Hair follicle dermal papilla cell (primary cell): Measurements from ENCODE around the gene HOXA13. TPM values are rescaled to one million over a fixed set of nuclear protein-coding genes. Genes with fewer than 3 reads are reported as not detected.

Experiments used
- small RNA-seq: library from RNA; depleted of rRNA; stranded (forward); fragments of <200 nt; gene quantifications from one replicate; pipeline ENCODE3, GENCODE V24; 2012
- total RNA-seq: library from RNA; depleted of rRNA; stranded (reverse); fragments of >200 nt; gene quantifications from 2 replicates; pipeline ENCODE4 v1.2.3, GENCODE V29; 2012

The HOXA13 gene
- total RNA-seq, result not detected in 2 replicates

GRCh38 chr7:27199849-27200760 lies at the start of gene HOXA13:
TSS of gene HOXA13 (minus strand) at chr7:27200091. CDS start at chr7:27200077, 14 bp downstream.

GRCh38 chr7:27242555-27243339 lies 42.9 kb upstream of the HOXA13 start, which contains the start of gene EVX1:
TSS of gene EVX1 (plus strand) at chr7:27242802. CDS start at chr7:27243031, 229 bp downstream.

GRCh38 chr7:27185013-27185853 lies 14.7 kb downstream of the HOXA13 start, which contains the start of gene HOXA11:
TSS of gene HOXA11 (minus strand) at chr7:27185232. CDS start at chr7:27185144, 88 bp downstream.

GRCh38 chr7:27173956-27174873 lies 25.7 kb downstream of the HOXA13 start, which contains the start of gene HOXA10:
TSS of gene HOXA10 (minus strand) at chr7:27174320. CDS start at chr7:27174306, 14 bp downstream.

GRCh38 chr7:27165089-27165995 lies 34.5 kb downstream of the HOXA13 start, which contains the start of gene HOXA9:
TSS of gene HOXA9 (minus strand) at chr7:27165537. CDS start at chr7:27165457, 80 bp downstream.

GRCh38 chr7:27156508-27156898 lies 43.4 kb downstream of the HOXA13 start, which contains the start of gene HOXA7:
TSS of gene HOXA7 (minus strand) at chr7:27156675. CDS start at chr7:27156545, 130 bp downstream.

GRCh38 chr7:27151931-27152815 lies 47.7 kb downstream of the HOXA13 start, which contains the start of gene HOXA3:
TSS of gene HOXA3 (minus strand) at chr7:27152583. CDS start at chr7:27110640, 41,943 bp downstream.

GRCh38 chr7:27147199-27148030 lies 52.5 kb downstream of the HOXA13 start, which contains the start of gene HOXA6:
TSS of gene HOXA6 (minus strand) at chr7:27147774. CDS start at chr7:27147749, 25 bp downstream.

Small RNA genes lying within 50 kb of the gene (small RNA-seq; reads per million reads assigned to genes)
- gene AC004080.5, result not detected
- gene RF02140, result not detected
- gene RF02141, result not detected

Other genes starting within 250 kb of the HOXA13 start
- under 0.01 TPM in 1 of 2 replicates, not detected in the other for gene HOXA1, start 104.1 kb downstream of the HOXA13 start, total RNA-seq
- gene HOXA2, start 97.4 kb downstream of the HOXA13 start, total RNA-seq, result 0.12 and 0.32 TPM in 2 replicates
- not detected in 2 replicates for gene HOXA4, start 69.3 kb downstream of the HOXA13 start, total RNA-seq
- not detected in 2 replicates for gene HOXA5, start 56.4 kb downstream of the HOXA13 start, total RNA-seq
- gene HOXA6, start 52.3 kb downstream of the HOXA13 start, total RNA-seq, result not detected in 2 replicates
- gene HOXA3, start 47.5 kb downstream of the HOXA13 start, total RNA-seq, result not detected in 2 replicates
- not detected in 2 replicates for gene HOXA7, start 43.4 kb downstream of the HOXA13 start, total RNA-seq
- gene HOXA9, start 34.6 kb downstream of the HOXA13 start, total RNA-seq, result 0.36 TPM in 1 of 2 replicates, not detected in the other
- not detected in 2 replicates for gene HOXA10, start 25.8 kb downstream of the HOXA13 start, total RNA-seq
- gene HOXA11, start 14.9 kb downstream of the HOXA13 start, total RNA-seq, result not detected in 2 replicates
- not detected in 2 replicates for gene EVX1, start 42.7 kb upstream of the HOXA13 start, total RNA-seq